K562 (cell line): Measurements from ENCODE around the gene PHETA1. TPM values are rescaled to one million over a fixed set of nuclear protein-coding genes. Genes with fewer than 3 reads are reported as not detected.

Source experiments
- ATAC-seq: fragments of 200-7000 bp; cut with Tn5 transposase; 3 replicates; pipeline ENCODE4 v1.9.1; 2020; ENCODE audit warnings: moderate library complexity
- BruUV-seq: library from RNA; stranded (reverse); fragments of 400-500 nt; replicated peaks from 2 replicates; lab custom pipeline; 2021; lab: Mats Ljungman, UMichigan
- CTCF ChIA-PET: fragments of 300-600 bp; formaldehyde crosslinking; extraction: SDS; loops from one replicate; lab custom pipeline; 2021; ENCODE audit warnings: low intra/inter-chr PET ratio; lab: Yijun Ruan, JAX
- POLR2A ChIA-PET: fragments of 300-600, 350-650 bp; sonication (Branson Sonifier 250); formaldehyde crosslinking; extraction: SDS; loops from one replicate; lab custom pipeline; 2021; ENCODE audit warnings: antibody characterized with exemption, inconsistent platforms; lab: Yijun Ruan, JAX
- DNase-seq, 4 experiments: peaks; one replicate each; pipeline versions ENCODE4 v3.0.0 to v3.0.0-alpha.2; 2011 to 2018; ENCODE audit warnings: low spot score in 3 of 4, mixed read lengths in 3 of 4; ENCODE audit errors: extremely low read depth in 1 of 4
- FAIRE-seq: peaks from 2 replicates; lab custom pipeline; 2011; peaks lifted over from hg19 to GRCh38; lab: Jason Lieb, UNC
- H2AFZ ChIP-seq: 2 replicates; pipeline ENCODE4 v1.6.0; 2011; ENCODE audit warnings: low read depth, low read length, control low read depth, inconsistent platforms
- H3K27ac ChIP-seq: fragments of 200-600 bp; 3 replicates; pipeline ENCODE4 v1.8.0; 2011; ENCODE audit warnings: low read depth, mild to moderate bottlenecking, control low read depth, inconsistent platforms, low read length, moderate library complexity, mixed read lengths; ENCODE audit errors: extremely low read depth
- H3K27me3 ChIP-seq, 2 experiments: fragments of 300-600 bp in 1 of 2; 2 replicates in 1 of 2; 3 replicates in 1 of 2; pipeline versions ENCODE4 v1.6.0 to v1.8.0; 2011; ENCODE audit warnings: inconsistent platforms in 2 of 2, low read length in 2 of 2, mild to moderate bottlenecking in 1 of 2, mixed read lengths in 1 of 2, moderate library complexity in 1 of 2; ENCODE audit not compliant: control insufficient read depth in 2 of 2, insufficient read depth in 2 of 2
- H3K36me3 ChIP-seq: fragments of 300-600 bp; 3 replicates; pipeline ENCODE4 v1.8.0; 2011; ENCODE audit warnings: mild to moderate bottlenecking, low read length, inconsistent platforms; ENCODE audit not compliant: control insufficient read depth, insufficient read depth
- H3K4me1 ChIP-seq, 2 experiments: fragments of 200-600 bp in 1 of 2; replicated peaks in 1 of 2; 2 replicates in 1 of 2; 3 replicates in 1 of 2; pipeline versions ENCODE4 v1.5.1 to v1.8.0; 2011; ENCODE audit warnings: inconsistent platforms in 2 of 2, low read length in 2 of 2, mild to moderate bottlenecking in 1 of 2, mixed read lengths in 1 of 2, moderate library complexity in 1 of 2; ENCODE audit not compliant: control insufficient read depth in 2 of 2, insufficient read depth in 2 of 2
- H3K4me2 ChIP-seq: 2 replicates; pipeline ENCODE4 v1.6.1; 2011; ENCODE audit warnings: low read length, control low read depth, inconsistent platforms, mixed read lengths; ENCODE audit not compliant: insufficient read depth
- H3K4me3 ChIP-seq: fragments of 200-600 bp; sonication (generic), shearing (Covaris generic); 2 replicates; pipeline ENCODE4 v1.5.1; 2016; ENCODE audit warnings: control low read depth, inconsistent platforms
- H3K79me2 ChIP-seq: fragments of 200-600 bp; 3 replicates; pipeline ENCODE4 v1.8.0; 2011; ENCODE audit warnings: low read length, inconsistent platforms; ENCODE audit not compliant: control insufficient read depth, insufficient read depth
- H3K9ac ChIP-seq, 2 experiments: 2 replicates each; pipeline versions ENCODE4 v1.6.0 to v1.6.1; 2011; ENCODE audit warnings: low read depth in 2 of 2, low read length in 2 of 2, control low read depth in 1 of 2, inconsistent platforms in 1 of 2, mild to moderate bottlenecking in 1 of 2, mixed read lengths in 1 of 2; ENCODE audit not compliant: insufficient read depth in 1 of 2
- H3K9me1 ChIP-seq: one replicate; pipeline ENCODE4 v1.6.0; 2011; ENCODE audit warnings: inconsistent platforms, mild to moderate bottlenecking, low read length, moderate library complexity; ENCODE audit not compliant: control insufficient read depth, insufficient read depth
- H3K9me3 ChIP-seq: replicated peaks from 2 replicates; pipeline ENCODE4 v1.5.1; 2011; ENCODE audit warnings: low read depth, low read length, inconsistent platforms; ENCODE audit not compliant: control insufficient read depth, insufficient read depth
- H4K20me1 ChIP-seq: replicated peaks from 2 replicates; pipeline ENCODE4 v1.6.1; 2011; ENCODE audit warnings: low read length, inconsistent platforms, mixed read lengths; ENCODE audit not compliant: control insufficient read depth, insufficient read depth
- CREBBP ChIP-seq: IDR thresholded peaks from one replicate; pipeline ENCODE4 v1.6.1; 2012; ENCODE audit warnings: low read depth, mild to moderate bottlenecking, control low read depth, inconsistent platforms, low read length
- ERF ChIP-seq: fragments of 450-650 bp; formaldehyde crosslinking; IDR thresholded peaks from 2 replicates; pipeline ENCODE4 v1.4.0; 2020; ENCODE audit warnings: mild to moderate bottlenecking, mixed read lengths
- GTF2E2 ChIP-seq: fragments of 200-800 bp; sonication (Bioruptor generic); IDR thresholded peaks from 2 replicates; pipeline ENCODE4 v1.6.1; 2016; ENCODE audit warnings: missing genetic modification characterization, missing compliant biosample characterization
- HNRNPUL1 ChIP-seq: fragments of 200-400 bp; formaldehyde crosslinking; IDR thresholded peaks from 2 replicates; pipeline ENCODE4 v1.6.1; 2017; ENCODE audit warnings: low read length
- HOXB6 ChIP-seq: fragments of 250-450 bp; sonication (Bioruptor Pico); IDR thresholded peaks from 2 replicates; pipeline ENCODE4 v1.5.1; 2022; ENCODE audit warnings: mild to moderate bottlenecking, borderline replicate concordance
- L3MBTL2 ChIP-seq: fragments of 450-650 bp; IDR thresholded peaks from 2 replicates; pipeline ENCODE4 v1.6.1; 2016; ENCODE audit warnings: mild to moderate bottlenecking, moderate library complexity
- MLX ChIP-seq, 2 experiments: fragments of 450-650 bp in 1 of 2; sonication (generic) in 1 of 2; formaldehyde crosslinking; conservative IDR thresholded peaks; 2 replicates each; pipeline versions ENCODE4 v1.4.0 to v1.8.1; 2020 to 2022; ENCODE audit warnings: mild to moderate bottlenecking in 1 of 2, missing genetic modification reagents in 1 of 2
- NR2C1 ChIP-seq, 2 experiments: fragments of 450-650 bp; IDR thresholded peaks; 2 replicates each; pipeline ENCODE4 v1.6.1; 2017; ENCODE audit warnings: mild to moderate bottlenecking in 2 of 2, antibody characterized with exemption in 1 of 2, inconsistent platforms in 1 of 2, missing compliant biosample characterization in 1 of 2, missing genetic modification characterization in 1 of 2
- PURB ChIP-seq: sonication (generic); formaldehyde crosslinking; IDR thresholded peaks from 2 replicates; pipeline ENCODE4 v1.9.0; 2021; ENCODE audit warnings: low read depth, mild to moderate bottlenecking, missing genetic modification reagents
- SIN3A ChIP-seq, 2 experiments: fragments of 150-350 bp in 1 of 2; IDR thresholded peaks; 2 replicates each; pipeline ENCODE4 v1.6.1; 2011 to 2016; ENCODE audit warnings: borderline replicate concordance in 2 of 2, low read depth in 2 of 2, low read length in 2 of 2, mild to moderate bottlenecking in 2 of 2, moderate library complexity in 2 of 2; ENCODE audit not compliant: control insufficient read depth in 1 of 2
- SIX5 ChIP-seq, 2 experiments: IDR thresholded peaks; 2 replicates each; pipeline ENCODE4 v1.6.1; 2011; ENCODE audit warnings: low read length in 2 of 2, borderline replicate concordance in 1 of 2, low read depth in 1 of 2, mild to moderate bottlenecking in 1 of 2, moderate library complexity in 1 of 2; ENCODE audit not compliant: insufficient read depth in 1 of 2
- SREBF2 ChIP-seq: sonication (generic); formaldehyde crosslinking; IDR thresholded peaks from 2 replicates; pipeline ENCODE4 v1.4.0; 2020; ENCODE audit warnings: mild to moderate bottlenecking, missing genetic modification reagents
- SRF ChIP-seq, 2 experiments: fragments of 250-450, 450-650 bp in 1 of 2; sonication (Bioruptor Pico) in 1 of 2; sonication (generic) in 1 of 2; formaldehyde crosslinking; IDR thresholded peaks; 2 replicates each; pipeline versions ENCODE4 v1.5.0 to v1.5.1; 2020 to 2022; ENCODE audit warnings: mild to moderate bottlenecking in 1 of 2, missing genetic modification reagents in 1 of 2
- XRCC5 ChIP-seq: fragments of 200-400 bp; formaldehyde crosslinking; IDR thresholded peaks from 2 replicates; pipeline ENCODE4 v1.6.1; 2017; ENCODE audit warnings: low read depth, mild to moderate bottlenecking, low read length
- ZBTB26 ChIP-seq: fragments of 450-650 bp; formaldehyde crosslinking; IDR thresholded peaks from 2 replicates; pipeline ENCODE4 v1.4.0; 2022; ENCODE audit warnings: missing genetic modification characterization
- ZBTB7A ChIP-seq: IDR thresholded peaks from 2 replicates; pipeline ENCODE4 v1.6.1; 2011; ENCODE audit warnings: low read depth, mild to moderate bottlenecking, low read length, moderate library complexity, borderline replicate concordance; ENCODE audit not compliant: control insufficient read depth
- ZFP91 ChIP-seq: sonication (generic); formaldehyde crosslinking; IDR thresholded peaks from 2 replicates; pipeline ENCODE4 v1.8.0; 2022; ENCODE audit warnings: mild to moderate bottlenecking, missing genetic modification reagents
- ZNF23 ChIP-seq: fragments of 250-450 bp; sonication (Bioruptor Pico); IDR thresholded peaks from 2 replicates; pipeline ENCODE4 v1.4.0; 2020; ENCODE audit warnings: mild to moderate bottlenecking
- ZSCAN32 ChIP-seq: fragments of 450-650 bp; formaldehyde crosslinking; IDR thresholded peaks from 2 replicates; pipeline ENCODE4 v1.4.0; 2020; ENCODE audit warnings: mild to moderate bottlenecking, moderate library complexity
- WGBS: fragments of 100-300 bp; shearing (Covaris generic); methylation state at CpG from one replicate; pipeline ENCODE4 v1.1.6; 2016; ENCODE audit warnings: low coverage, mixed read lengths; ENCODE audit not compliant: insufficient coverage; ENCODE audit errors: missing lambda C conversion rate; 5-methylcytosine and 5-hydroxymethylcytosine counted together
- in situ Hi-C: fragments of 300-500 bp; cut with MboI; formaldehyde crosslinking; loops from 4 replicates; pipeline ENCODE4 v1.15.0; 2018; ENCODE audit warnings: inconsistent platforms, mixed read lengths
- intact Hi-C: fragments of 100-400 bp; cut with micrococcal nuclease; formaldehyde crosslinking; loops from 2 replicates; pipeline ENCODE4 v1.14.2; 2022
- polyA plus RNA-seq, 8 experiments: library from polyadenylated mRNA; depleted of rRNA in 4 of 8; stranded (reverse) in 5 of 8; unstranded in 3 of 8; fragments of >200 nt; fragmentation: Nextera tagmentation in 2 of 8; fragmentation: Illumina TruSeq in 1 of 8; extraction: Ambion mirVana in 2 of 8; extraction: Trizol in 1 of 8; gene quantifications; 2 replicates each; pipeline versions ENCODE4 v1.2.1 to v1.2.3, GENCODE V29; 2011 to 2014; ENCODE audit warnings: inconsistent platforms in 1 of 8, missing spikeins in 1 of 8
- total RNA-seq, 7 experiments: library from RNA; depleted of rRNA in 6 of 7; stranded (reverse); fragments of >200 nt in 6 of 7; fragmentation: Illumina TruSeq in 2 of 7; extraction: Trizol in 2 of 7; gene quantifications; 2 replicates each; pipeline versions ENCODE4 v1.2.1 to v1.2.3, GENCODE V29; 2011 to 2021; ENCODE audit warnings: low replicate concordance in 1 of 7

The PHETA1 gene
- total and polyA plus RNA-seq, 9 of the 15 experiments (the other 6 are each of a cell fraction or from before 2014, with no cell fraction given): 0.03 to 12.4 (median 3.0) TPM

- intact Hi-C loops: no loop called here
- POLR2A ChIA-PET: interaction anchor here (0.5 to 1.8 kb wide), 5 partner anchors 8 to 83 kb away, joined by 3 to 9 read pairs (median 3); no protein-coding TSS in a partner anchor
- H3K27me3 ChIP-seq: no peaks in the 10 kb centered on the region; a peak in 1 of 5 replicates
- H3K27ac ChIP-seq: peak overlapping the region; percentile 51
- H3K9ac ChIP-seq: peak overlapping the region; percentile 67 to 93
- 5% methylated on average over 18 of the region's 18 CpGs for WGBS
- DNase-seq (peak in 2 of 4 experiments; percentile 43 to 45), ATAC-seq (peak; percentile 32), FAIRE-seq (no peak)
- peak overlapping the region; percentile 88 for H3K4me2 ChIP-seq
- no peaks in the 10 kb centered on the region for H3K9me1 ChIP-seq
- H2AFZ ChIP-seq: peak overlapping the region; percentile 96
- peaks cover 14 to 24% of the 10 kb centered on the region in 2 experiments for H3K4me1 ChIP-seq
- peaks cover 8% of the 10 kb centered on the region; the same call in 2 of the 3 replicates for H3K79me2 ChIP-seq
- H4K20me1 ChIP-seq: no peaks in the 10 kb centered on the region
- no peaks in the 10 kb centered on the region for H3K9me3 ChIP-seq
- H3K4me3 ChIP-seq: peak overlapping the region; percentile 64
- peaks cover 22% of the 10 kb centered on the region; the same call in 1 of the 3 replicates for H3K36me3 ChIP-seq
- CTCF ChIA-PET: no interaction called here
- BruUV-seq: TSS peak; percentile 52
- in situ Hi-C loops: no loop called here
- TF ChIP-seq HNRNPUL1 (no peak), PURB (CRISPR knock-in tag) (no peak), ZFP91 (0 out of 2 replicates have a peak, but pooled peaks have one; percentile 46), SIN3A (IDR thresholded peaks at IDR 0.05; ENCODE audit: borderline replicate concordance in 2 of 2, control insufficient read depth in 1 of 2, low read depth in 2 of 2, low read length in 2 of 2) (peak; percentile 25 to 45; a peak in 3 of 4 replicates), SRF (CRISPR knock-in tag; IDR thresholded peaks at IDR 0.05) (no peak), HOXB6 (CRISPR knock-in tag) (no peak), ZSCAN32 (no peak), NR2C1 (IDR thresholded peaks at IDR 0.05) (no peak), NR2C1 (tag; IDR thresholded peaks at IDR 0.05) (no peak), GTF2E2 (tag) (0 out of 2 replicates have a peak, but pooled peaks have one; percentile 9), MLX (CRISPR knock-in tag; conservative IDR thresholded peaks at IDR 0.05) (no peak), ZBTB7A (peak; percentile 12; the same call in 1 of the 2 replicates), ERF (CRISPR knock-in tag) (no peak), CREBBP (no peak), SREBF2 (CRISPR knock-in tag) (no peak), L3MBTL2 (no peak), XRCC5 (no peak), ZBTB26 (CRISPR knock-in tag) (no peak), SIX5 (IDR thresholded peaks at IDR 0.05; ENCODE audit: borderline replicate concordance in 1 of 2, insufficient read depth in 1 of 2, low read depth in 1 of 2, low read length in 2 of 2) (no peak), ZNF23 (no peak)
Measured at GRCh38 chr12:111368291-111368787, 556 bp downstream of the PHETA1 start.
